Astrocyte of the cerebellum (primary cell): Measurements from ENCODE around the gene MLPH.

ENCODE experiments used
- DNase-seq: peaks from one replicate; pipeline ENCODE4 v3.0.0-alpha.2; 2011; ENCODE audit warnings: low read depth
- H3K4me3 ChIP-seq: 2 replicates; pipeline ENCODE4 v1.5.1; 2011; ENCODE audit warnings: mild to moderate bottlenecking, low read depth, low read length, moderate library complexity
- in situ Hi-C: cut with HindIII; loops from 2 replicates; pipeline ENCODE4 v1.10.0; 2017; ENCODE audit warnings: low sequenced_read_pairs
- TF ChIP-seq, protein P1 (sequence below): IDR thresholded peaks from 2 replicates; pipeline ENCODE4 v1.5.1; 2012; ENCODE audit warnings: low read length, low read depth, moderate library complexity, mild to moderate bottlenecking; ENCODE audit errors: missing control alignments

Gene MLPH

DNA sequence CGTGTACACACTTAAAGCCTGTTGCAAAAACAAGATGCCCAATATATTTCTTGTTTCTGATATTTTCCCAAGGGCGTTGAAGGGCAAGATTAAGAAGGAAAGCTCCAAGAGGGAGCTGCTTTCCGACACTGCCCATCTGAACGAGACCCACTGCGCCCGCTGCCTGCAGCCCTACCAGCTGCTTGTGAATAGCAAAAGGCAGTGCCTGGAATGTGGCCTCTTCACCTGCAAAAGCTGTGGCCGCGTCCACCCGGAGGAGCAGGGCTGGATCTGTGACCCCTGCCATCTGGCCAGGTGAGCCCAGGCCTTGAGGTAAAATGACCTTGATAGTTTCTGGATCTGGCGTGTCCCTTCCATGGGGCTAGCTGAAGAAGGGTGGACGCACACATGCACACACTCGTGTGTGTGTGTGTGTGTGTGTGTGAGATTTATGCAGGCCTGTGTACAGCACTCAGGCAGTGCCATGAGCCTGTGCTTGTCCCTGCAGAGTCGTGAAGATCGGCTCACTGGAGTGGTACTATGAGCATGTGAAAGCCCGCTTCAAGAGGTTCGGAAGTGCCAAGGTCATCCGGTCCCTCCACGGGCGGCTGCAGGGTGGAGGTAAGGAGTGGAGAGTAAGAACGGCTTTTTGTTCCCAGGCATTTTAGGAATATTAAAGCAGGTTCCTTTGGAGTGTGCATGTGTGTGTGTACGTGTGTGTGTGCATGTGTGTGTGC lies 23.6 kb downstream of the MLPH start:
- TF ChIP-seq, protein P1, sequence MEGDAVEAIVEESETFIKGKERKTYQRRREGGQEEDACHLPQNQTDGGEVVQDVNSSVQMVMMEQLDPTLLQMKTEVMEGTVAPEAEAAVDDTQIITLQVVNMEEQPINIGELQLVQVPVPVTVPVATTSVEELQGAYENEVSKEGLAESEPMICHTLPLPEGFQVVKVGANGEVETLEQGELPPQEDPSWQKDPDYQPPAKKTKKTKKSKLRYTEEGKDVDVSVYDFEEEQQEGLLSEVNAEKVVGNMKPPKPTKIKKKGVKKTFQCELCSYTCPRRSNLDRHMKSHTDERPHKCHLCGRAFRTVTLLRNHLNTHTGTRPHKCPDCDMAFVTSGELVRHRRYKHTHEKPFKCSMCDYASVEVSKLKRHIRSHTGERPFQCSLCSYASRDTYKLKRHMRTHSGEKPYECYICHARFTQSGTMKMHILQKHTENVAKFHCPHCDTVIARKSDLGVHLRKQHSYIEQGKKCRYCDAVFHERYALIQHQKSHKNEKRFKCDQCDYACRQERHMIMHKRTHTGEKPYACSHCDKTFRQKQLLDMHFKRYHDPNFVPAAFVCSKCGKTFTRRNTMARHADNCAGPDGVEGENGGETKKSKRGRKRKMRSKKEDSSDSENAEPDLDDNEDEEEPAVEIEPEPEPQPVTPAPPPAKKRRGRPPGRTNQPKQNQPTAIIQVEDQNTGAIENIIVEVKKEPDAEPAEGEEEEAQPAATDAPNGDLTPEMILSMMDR, result no peak
- in situ Hi-C loops, result no loop called here
- DNase-seq, result no peak
- no peak overlapping the region for H3K4me3 ChIP-seq

DNA sequence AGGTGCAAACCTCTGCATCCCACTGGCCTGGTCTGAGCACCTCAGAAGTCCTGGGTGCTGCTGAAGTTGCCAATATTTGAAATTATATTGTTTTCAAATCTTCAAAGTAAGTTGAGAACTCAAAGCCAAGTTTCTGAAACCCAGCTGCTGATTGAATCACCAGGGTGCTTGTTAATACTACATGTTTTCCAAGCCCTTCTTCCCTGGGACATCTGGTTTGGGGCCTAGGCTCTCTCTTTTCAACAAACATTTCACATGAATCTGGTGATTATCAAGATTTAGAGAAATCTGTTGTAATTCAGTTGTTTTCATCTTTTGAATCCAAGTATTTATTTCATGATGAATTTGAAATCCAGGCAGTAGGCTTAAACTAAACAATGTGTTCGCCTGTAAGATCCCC lies 24.4 kb downstream of the MLPH start:
- H3K4me3 ChIP-seq, result no peak overlapping the region
- in situ Hi-C loops, result no loop called here
- DNase-seq, result no peak
- TF ChIP-seq, protein P1, result no peak

DNA sequence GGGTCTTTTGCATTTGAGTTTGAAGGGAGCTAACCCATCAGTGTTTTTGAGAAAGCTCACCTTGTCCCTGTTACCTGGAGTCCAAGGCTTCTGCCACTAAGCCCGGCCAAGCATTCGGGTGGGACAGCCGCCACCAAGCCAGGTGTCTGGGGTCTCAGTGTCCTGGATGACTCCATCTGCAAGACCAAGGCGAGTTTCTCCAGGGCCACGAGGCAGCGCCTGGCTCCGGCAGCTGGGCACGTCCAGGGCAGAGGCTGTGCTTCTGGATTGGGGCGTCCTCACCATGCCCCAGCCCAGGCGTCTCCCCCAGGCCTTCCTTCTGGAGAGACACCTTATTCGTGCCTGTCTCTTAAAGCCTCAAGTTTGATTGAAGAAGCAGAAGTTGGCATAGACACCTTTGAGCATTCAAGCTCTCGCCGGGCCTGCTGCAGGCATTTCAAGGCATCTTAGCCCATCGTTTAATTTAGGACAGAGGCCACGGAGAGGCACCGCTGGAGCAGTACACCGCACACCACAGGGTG lies 24.9 kb downstream of the MLPH start:
- DNase-seq, result no peak
- H3K4me3 ChIP-seq, result no peak overlapping the region
- TF ChIP-seq, protein P1, result no peak
- in situ Hi-C loops, result no loop called here

DNA sequence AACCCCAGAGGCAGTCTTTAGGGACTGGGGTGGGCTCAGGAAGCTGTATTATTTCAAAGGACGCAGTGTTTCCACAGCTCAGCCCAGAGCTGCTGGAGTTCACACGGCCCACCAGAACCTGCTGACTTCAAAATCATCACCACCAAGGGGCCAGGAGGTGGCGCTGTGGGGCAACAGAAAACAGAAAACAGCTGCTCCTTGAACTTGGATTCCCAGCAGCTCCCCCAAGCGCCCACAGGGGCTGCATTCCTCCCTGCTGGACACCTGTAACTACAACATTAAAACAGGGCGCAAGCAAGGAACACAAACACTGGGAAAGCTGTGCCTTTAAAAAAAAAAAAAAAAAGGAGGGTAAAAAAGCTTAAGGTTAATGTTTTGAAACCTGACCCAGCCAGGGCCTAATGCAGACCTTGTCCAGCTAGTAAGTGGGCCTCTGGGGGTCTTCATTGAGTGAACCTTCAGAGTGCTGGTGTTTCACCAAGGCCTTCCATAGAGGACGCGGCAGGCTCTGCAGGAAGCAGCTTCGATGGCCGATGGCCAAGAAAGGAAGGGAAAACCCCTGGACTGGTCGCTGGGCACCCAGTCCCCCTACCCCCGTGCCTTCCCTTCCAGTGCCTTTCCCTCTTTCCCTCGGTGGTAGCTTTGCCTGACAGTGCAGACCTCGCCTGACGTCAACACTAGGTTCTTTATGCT lies 25.9 kb downstream of the MLPH start:
- no peak overlapping the region for H3K4me3 ChIP-seq
- TF ChIP-seq, protein P1, result peak; percentile 94
- DNase-seq, result peak; percentile 84
- in situ Hi-C loops, result no loop called here

DNA sequence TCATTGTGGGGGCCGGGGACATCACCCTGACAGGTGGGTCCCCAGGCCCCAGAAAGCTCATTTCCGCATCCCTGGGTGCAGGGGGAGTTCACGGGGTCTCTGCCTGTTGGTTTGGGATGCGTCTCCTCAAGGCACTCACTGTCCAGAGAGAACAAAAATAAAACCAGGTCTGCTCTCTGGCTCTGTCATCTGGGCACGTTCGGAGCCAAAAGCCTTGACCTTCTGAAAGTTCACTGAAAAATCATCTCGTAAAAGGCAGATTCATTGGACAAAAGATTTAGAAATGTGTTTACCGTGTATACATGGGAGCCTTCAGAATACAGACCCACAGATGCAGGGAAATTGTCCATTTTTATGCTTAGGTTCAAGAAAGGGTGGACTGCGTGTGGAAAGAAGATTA lies 26.6 kb downstream of the MLPH start:
- H3K4me3 ChIP-seq, result no peak overlapping the region
- TF ChIP-seq, protein P1, result no peak
- DNase-seq, result no peak
- in situ Hi-C loops, result no loop called here

DNA sequence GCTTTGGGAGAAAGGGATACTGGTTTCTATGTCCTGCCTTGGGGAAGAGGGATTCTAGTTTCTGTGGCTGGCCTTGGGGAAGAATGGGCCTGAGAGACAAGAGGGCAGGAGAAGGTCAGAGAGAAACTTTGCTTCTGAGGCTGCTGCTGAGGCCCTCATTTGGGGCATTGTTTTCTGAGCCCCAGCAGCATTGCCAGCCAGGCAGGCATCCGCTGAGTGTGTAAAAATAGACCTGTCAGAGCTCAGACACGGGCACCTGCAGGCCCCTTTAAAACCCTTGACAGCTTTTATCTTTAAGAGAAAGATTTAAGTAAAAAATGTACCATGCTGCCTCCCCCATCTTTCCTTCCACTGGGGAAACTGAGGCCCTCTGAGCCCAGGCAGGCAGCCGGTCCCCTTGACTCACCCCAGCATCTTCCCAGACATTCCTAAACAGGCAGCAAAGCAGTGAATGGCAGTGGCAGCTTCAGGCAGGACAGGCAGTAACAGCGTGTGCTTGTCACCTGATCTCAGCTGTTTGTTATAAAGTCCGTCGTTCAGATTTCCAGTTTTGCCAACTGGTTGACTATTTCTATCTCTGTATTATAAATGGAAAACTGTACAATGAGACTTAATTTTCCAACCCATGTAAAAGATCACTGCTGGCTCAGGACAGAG lies 27.6 kb downstream of the MLPH start:
- in situ Hi-C loops, result no loop called here
- TF ChIP-seq, protein P1, result no peak
- no peak for DNase-seq
- no peak overlapping the region for H3K4me3 ChIP-seq
